Measurements from ENCODE around the gene IGF1R.

IGF1R gene

GRCh38 chr15:98667521-98668179 is 19.3 kb downstream of the IGF1R start:
- no peak for DNase-seq (ENCODE audit: extremely low spot score)
- TF ChIP-seq CTCF (IDR thresholded peaks at IDR 0.05; ENCODE audit: control extremely low read depth, extremely low read depth, low read depth, missing control alignments), result no peak
- ChIA-PET POLR2A (no interaction called here), CTCF (interaction anchor here (1.2 to 1.8 kb wide), 3 partner anchors 8 to 17 kb away, joined by 3 to 11 read pairs (median 3); no protein-coding TSS in a partner anchor)

- TF ChIP-seq CTCF (IDR thresholded peaks at IDR 0.05; ENCODE audit: control extremely low read depth, extremely low read depth, low read depth, missing control alignments), result no peak
- no peak for DNase-seq (ENCODE audit: extremely low spot score)
- ChIA-PET POLR2A (no interaction called here), CTCF (interaction anchor here (1.2 to 1.8 kb wide), 2 partner anchors 9 to 150 kb away, joined by 3 to 11 read pairs; no protein-coding TSS in a partner anchor)
Measured at GRCh38 chr15:98668566-98669308, 20.4 kb downstream of the IGF1R start.

- DNase-seq (ENCODE audit: extremely low spot score), result no peak
- POLR2A ChIA-PET, result no interaction called here
- no peak for TF ChIP-seq CTCF (IDR thresholded peaks at IDR 0.05; ENCODE audit: control extremely low read depth, extremely low read depth, low read depth, missing control alignments)
- CTCF ChIA-PET, result interaction anchor here (1.8 kb wide), 1 partner anchor 10 kb away, joined by 11 read pairs; no protein-coding TSS in a partner anchor
Measured at GRCh38 chr15:98669638-98670037, 21.3 kb downstream of the IGF1R start.

GRCh38 chr15:98671060-98672008 is 23.0 kb downstream of the IGF1R start:
- ChIA-PET POLR2A (no interaction called here), CTCF (interaction anchor here (1.5 kb wide), 3 partner anchors 11 to 405 kb away, joined by 3 to 6 read pairs (median 4); partner anchors contain the start of gene IGF1R)
- no peak for DNase-seq (ENCODE audit: extremely low spot score)
- no peak for TF ChIP-seq CTCF (IDR thresholded peaks at IDR 0.05; ENCODE audit: control extremely low read depth, extremely low read depth, low read depth, missing control alignments)

- TF ChIP-seq CTCF (IDR thresholded peaks at IDR 0.05; ENCODE audit: control extremely low read depth, extremely low read depth, low read depth, missing control alignments), result no peak
- ChIA-PET CTCF (interaction anchor here (1.2 kb wide), 1 partner anchor 13 kb away, joined by 4 read pairs; no protein-coding TSS in a partner anchor), POLR2A (no interaction called here)
- no peak for DNase-seq (ENCODE audit: extremely low spot score)
Measured at GRCh38 chr15:98673133-98673532, 24.8 kb downstream of the IGF1R start.

GRCh38 chr15:98674336-98674735 is 26.0 kb downstream of the IGF1R start:
- no peak for TF ChIP-seq CTCF (IDR thresholded peaks at IDR 0.05; ENCODE audit: control extremely low read depth, extremely low read depth, low read depth, missing control alignments)
- CTCF ChIA-PET, result no interaction called here

More at GRCh38 chr15:98674336-98674735, 26.0 kb downstream of the IGF1R start:
- no peak for DNase-seq (ENCODE audit: extremely low spot score)
- POLR2A ChIA-PET, result no interaction called here

Measured in GM10248 (cell line).